ENCODE results near the gene NEBL.

- no peak for TF ChIP-seq CTCF (IDR thresholded peaks at IDR 0.05)
- TF ChIP-seq POLR2A (IDR thresholded peaks at IDR 0.05), result no peak
Measured at GRCh38 chr10:20806487-20806886, 90.6 kb downstream of the NEBL start.
